GM19351 (cell line): Measurements from ENCODE around the gene SMAD6.

Experiments
- ATAC-seq: cut with Tn5 transposase; IDR thresholded peaks from one replicate; pipeline ENCODE4 v1.9.1; 2021; ENCODE audit warnings: mild to moderate bottlenecking, moderate library complexity; ENCODE audit not compliant: unreplicated experiment

SMAD6 gene

DNA sequence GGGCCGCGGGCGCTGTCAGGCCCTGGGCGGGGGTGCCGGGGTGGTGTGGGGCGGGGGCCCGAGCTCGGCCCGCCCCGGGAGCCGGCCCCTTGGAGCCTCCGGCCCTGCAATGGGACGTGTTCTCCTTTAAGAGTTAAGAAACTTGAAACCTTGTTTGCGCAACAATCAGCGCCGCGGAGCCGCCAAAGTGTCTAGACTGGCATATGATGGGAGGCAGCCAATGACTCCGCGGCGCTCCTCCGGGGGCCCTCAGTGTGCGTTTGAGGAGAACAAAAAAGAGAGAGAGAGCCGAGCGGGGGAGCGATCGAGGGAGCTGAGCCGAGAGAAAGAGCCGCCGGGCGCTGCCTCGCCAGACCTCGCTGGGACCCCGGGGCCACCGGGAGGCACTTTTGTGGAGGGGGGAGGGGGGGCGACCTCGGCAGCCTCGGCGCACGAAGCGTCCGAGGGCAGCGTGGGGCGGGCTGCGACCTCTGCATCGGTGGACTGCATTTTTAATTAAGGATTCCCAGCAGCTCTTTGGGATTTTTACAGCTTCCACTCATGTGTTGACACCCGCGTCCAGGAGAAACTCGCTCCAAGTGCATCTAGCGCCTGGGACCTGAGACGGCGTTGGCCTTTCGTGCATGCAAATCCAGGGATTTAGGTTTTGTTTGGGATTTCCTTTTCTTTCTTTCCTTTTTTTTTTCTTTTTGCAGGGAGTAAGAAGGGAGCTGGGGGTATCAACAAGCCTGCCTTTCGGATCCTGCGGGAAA is at the start of gene SMAD6:
SMAD6 (plus strand) TSS at position 202 of the 752 bp plus-strand sequence. CDS start 1,023 bp downstream, outside the sequence.
- ATAC-seq = peak; percentile 27

DNA sequence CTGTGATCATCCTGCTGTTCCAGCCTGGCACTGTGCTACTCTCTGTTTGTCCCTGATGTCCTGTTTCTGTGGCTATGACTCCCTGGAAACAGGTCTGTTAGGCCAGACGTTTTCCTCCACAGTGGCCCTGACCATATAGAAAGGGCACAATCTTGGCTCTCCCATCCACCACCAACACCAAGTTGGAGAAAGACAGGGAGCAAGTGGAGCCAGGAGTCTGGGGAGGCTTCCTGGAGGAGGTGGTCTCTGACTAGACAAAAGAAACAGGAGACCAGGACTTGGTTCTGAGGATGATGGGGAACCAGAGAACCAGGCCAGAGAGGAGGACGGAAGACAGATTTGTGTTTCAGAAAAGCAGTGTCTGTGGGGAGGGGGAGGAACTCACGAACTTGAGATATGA is 49.2 kb upstream of the SMAD6 start:
- no peak for ATAC-seq

DNA sequence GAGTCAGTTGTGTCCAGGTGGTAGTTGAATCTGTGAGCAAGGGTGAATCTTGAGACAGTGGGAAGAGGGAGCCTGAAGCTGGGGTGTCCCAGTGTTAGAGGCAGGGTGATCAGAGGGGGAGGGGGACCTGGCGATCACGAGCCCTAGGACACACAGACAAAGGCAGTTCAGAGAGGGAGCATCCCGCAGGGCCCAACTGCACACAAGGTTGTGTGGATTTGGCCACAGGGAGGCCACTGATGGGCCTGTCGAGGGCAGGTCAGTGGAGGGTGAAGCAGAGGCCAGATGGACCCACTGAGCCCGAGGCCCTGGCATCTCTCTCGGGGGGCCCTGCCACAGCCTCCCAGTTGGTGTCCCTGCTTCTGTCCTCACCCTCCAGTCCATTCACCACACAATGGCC is 48.6 kb upstream of the SMAD6 start:
- ATAC-seq = no peak

DNA sequence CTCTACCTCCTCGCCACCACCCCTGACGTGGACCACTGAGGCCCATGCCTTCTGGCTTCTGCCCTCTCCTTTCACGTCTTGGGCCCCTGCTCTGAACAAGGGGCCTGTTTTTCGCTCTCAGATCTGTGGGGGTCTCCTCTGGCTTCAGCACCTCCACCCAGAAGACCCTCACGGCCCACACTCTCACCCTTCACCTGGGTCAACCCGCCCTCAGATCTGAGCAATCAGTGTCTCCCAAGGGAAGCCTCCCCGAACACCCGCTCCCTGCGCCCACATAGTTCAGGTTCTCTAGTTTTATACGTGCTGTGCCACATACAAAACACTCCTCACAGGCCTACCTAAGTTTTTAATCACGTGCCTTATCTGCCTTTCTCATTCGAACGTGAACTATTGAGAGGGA is 48.2 kb upstream of the SMAD6 start:
- ATAC-seq = no peak

DNA sequence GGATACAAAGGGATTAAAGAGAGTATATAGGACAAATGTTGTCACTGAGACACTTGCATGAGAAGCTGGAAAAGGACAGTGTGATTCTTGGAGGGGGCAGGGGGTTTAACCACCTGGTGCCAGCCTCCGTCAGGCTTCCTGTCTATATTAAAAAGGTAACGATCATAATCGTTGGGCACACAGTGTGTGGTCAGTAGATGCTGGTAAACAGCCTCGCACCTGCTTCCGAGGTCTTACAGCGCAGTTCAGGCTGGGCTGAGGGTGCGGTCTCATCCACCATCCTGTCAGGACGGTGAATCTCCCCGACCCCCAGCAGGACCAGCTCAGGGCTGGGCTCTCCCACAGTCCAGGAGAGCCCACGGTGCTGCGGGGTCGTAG is 47.7 kb upstream of the SMAD6 start:
- ATAC-seq = no peak

DNA sequence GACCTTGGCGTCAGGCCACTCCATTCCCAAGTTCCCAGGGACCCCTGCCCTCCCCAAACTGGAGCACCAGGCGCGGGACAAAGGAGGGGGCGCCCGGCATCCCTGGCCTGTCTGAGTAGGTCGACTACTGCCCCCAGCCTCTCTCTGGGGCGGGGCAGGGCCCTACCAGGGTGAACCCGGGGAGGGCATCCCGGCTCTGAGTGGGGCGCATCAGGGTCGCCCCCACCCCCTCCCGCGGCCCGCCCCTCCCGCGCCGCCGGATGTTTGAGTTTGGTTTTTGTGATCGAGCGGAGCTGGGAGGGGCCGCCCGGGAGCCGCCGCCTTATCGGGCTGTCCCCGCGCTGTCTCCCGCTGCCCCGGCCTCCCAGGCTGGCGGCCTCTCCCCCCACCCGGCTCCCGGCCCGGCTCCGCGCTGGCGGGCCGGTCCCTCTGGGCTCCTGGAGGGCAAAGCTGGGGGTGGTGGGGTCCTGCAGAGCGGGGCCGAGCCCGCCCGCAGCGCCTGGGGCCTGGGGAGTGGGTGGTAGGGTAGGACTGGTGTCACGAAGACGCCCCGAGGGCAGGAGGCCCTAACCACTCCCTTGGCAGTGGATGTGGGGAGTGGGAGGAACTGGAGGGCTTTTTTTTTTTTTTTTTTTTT is 47.2 kb upstream of the SMAD6 start:
- no peak for ATAC-seq

DNA sequence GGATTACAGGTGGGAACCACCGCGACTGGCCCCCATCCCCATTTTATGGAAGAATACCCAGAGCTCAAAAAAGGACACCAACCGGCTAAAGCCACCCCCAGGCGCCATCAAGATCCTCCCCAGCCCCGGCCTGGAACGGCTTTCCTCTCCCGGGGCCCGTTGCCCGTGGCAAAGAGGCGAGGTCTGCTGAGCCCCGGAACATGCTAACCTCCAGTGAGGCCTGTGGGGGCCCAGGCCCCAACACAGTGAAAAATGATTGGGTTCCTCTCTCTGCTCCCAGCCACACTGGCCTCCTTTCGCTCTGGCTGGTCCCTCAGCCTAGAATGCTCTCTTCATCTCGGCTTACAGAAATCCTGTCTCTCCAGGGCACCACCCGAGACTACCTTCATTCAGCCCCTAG is 46.5 kb upstream of the SMAD6 start:
- no peak for ATAC-seq

DNA sequence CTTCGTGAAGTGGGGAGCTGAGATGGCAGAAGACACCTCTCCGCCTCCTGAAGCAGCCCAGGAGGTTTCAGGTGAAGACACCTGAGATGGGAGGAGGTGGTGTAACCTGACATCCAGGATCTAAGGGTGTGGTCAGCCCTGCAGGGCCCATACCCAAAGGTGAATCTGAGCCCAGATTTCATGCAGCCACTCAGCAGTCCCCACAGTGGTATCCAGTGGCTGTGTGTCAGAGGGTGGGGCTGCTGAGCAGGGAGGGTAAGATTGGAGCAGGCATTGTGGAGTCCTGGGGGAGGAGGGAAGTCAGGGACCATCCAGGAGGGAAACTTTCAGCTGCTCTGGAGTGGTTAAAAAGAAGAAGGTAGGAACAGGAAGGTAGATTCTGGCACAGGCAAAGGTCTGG is 46.0 kb upstream of the SMAD6 start:
- no peak for ATAC-seq

DNA sequence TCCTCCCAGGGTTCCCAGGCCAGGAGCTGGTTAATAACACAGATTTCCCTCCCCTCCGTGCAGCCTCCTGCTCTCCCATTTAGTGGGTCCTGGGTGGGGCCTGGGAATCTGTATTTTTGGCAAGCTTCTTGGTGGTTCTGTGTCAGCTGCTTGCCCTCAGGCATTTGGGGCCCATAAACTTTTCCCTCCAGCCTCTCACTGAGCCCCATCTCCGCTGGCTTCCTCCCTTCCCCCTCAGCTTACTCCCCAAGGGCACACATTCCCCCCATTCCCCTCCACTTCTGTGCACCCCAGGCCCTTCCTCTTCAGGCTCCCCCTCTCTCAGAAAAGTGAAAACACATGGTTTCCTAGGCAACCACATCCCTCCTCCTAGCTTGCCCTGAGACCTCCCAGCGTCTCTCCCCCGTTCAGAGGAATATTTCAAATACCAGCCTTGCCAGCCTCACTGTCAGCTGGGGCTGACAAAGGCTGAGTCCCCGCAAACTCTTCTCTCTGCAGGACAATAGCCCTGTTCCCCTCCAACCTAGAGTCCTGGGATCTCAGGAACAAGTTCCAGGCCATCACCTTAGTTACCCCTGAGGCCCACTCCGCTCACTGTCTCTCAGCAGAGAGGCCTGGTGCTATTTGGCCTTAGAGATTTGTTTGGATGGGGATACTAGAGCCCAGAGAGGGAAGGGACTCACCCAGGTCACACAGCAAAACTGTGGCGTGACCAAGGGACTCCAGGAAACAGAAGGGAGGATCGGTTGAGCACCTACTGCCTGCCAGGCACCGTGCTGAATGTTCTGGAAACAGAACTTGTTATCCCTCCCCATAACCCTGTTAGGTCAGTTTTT is 44.6 kb upstream of the SMAD6 start:
- ATAC-seq = no peak

DNA sequence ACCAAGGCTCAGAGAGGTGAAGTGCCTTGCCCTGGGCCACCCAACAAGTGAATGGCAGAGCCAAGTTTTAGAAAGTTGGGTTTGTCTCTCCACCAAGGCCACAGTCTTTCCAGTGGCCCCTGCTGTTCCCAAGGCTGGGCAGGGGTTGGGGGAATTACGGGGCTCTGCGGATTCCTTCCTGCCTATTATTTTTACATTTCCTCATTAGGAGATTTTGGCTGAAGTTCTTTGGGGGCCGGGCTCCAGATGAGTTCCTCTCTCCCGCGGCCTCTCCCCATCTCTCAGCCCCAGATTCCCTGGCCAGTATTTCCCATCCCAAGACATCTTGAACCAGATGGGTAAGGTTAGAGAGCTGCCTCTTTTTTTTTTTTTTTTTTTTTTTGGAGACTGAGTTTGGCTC is 44.0 kb upstream of the SMAD6 start:
- ATAC-seq = no peak

DNA sequence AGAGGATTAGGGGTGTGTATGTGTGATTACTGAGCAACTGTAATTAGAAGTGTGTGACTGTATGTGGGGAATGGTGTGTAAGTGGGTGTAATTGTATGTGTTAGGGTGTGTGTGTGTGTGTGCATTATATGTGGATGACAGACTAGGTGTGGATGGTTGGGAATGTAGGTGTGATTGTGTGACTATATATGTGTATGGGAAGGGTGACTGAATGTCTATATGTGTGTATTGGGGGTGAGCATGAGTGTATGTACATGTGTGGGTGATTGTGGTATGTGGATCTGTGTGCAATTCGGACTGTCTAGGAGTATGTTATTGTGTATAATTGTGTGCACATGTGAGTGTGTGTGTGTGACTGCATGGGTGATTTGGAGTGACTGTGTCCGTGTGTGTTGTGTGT is 43.2 kb upstream of the SMAD6 start:
- no peak for ATAC-seq

DNA sequence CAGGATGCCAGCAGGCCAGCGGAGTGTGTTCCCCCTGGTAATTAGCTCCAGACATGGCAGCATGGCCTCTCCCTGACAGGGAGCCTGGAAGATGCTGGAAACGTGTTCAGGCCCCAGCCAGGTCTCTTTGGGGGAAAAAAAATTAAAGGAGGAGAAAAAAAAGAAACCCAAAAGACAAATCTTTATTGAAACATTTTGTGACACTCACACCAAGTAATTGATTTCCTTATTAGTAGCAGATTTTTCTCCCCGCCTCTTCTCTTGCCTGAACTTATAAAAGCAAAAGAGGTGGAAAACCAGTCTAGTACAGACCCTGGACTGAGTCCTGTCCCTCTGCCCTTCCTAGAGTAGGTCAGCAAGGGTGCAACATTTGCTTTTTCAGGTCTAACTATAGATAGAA is 42.7 kb upstream of the SMAD6 start:
- ATAC-seq = no peak

DNA sequence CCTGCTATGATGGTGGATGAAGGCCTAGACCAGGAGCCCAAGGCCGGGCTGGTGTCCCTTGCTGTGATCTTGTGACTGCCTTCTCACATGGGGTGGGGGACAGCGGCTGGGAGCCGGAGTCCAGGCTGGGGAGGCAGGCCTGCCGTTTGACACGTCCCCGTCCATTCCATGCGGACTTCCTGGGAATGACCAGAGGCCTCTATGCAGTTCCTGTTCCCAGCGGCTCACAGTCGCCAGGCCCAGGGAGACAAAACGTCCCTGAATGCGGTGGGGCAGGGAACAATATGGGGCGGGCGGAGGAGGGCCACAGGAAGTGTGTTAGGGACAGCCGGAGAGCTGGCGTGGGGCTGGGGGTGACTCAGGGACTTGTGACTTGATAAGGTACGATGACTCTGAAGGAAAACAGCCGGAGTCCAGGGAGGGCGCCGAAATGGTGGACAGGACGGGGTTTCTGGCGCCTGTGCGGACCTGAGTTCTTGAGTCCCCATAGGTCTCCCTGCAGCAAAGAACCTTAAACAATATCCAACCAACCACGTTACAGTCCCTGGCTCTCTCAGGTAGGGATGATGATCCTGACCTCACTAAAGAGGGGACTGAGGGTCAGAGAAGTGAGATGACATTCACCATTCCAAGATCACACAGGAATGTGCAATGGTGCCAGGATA is 40.5 kb upstream of the SMAD6 start:
- no peak for ATAC-seq

DNA sequence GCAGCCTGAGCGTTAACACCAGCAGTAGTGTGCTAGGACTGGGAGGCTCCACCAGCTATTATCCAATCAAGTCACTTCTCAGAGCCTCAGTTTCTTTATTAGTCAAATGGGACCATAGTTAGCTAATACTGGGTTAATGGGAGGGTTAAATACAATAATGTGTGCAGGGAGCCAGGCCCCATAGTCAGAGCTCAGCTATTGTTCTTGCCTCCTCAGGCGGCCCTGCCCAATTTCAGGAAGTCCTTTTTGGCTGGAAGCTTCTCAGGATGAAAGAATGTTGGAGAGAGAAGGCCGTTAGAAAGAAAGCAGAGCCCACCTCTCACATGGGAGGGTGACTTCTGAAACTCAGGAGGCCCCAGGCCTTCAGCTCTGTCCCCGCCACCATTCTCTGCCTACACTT is 39.5 kb upstream of the SMAD6 start:
- no peak for ATAC-seq

DNA sequence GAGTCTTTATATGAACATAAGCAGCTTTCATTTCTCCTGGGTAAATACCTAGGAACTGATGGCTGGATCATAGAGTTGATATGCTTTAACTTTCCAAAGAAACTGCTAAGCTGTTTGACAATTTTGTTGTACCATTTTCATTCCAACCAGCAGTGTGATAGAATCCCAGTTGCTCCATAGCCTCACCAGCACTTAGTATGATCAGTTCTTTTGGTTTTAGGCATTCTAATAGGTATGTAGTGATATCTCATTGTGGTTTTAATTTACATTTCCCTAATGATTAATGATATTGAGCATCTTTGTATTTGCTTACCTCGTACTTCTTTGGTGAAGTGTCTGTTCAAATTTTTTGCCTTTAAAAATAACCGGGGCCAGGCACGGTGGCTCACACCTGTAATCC is 38.4 kb upstream of the SMAD6 start:
- no peak for ATAC-seq

DNA sequence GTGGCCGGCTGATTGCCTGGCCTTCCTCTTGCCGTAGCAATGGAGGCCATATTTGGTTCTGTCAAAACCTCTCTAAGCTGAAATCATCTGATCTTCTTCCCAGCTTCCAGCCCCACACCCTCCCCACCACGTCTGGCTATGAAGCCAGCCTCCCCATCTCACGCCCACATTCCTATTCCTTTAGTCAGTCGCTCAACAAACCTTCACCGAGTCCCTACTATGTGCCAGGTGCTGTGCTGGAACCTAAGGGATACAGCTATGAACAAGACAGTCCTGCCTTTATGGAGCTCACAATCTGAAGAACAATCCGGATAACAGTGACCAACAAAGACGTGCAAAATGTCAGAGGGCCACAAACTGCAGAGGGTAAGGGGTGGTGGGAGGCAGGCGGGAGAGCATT is 31.9 kb upstream of the SMAD6 start:
- ATAC-seq = no peak

DNA sequence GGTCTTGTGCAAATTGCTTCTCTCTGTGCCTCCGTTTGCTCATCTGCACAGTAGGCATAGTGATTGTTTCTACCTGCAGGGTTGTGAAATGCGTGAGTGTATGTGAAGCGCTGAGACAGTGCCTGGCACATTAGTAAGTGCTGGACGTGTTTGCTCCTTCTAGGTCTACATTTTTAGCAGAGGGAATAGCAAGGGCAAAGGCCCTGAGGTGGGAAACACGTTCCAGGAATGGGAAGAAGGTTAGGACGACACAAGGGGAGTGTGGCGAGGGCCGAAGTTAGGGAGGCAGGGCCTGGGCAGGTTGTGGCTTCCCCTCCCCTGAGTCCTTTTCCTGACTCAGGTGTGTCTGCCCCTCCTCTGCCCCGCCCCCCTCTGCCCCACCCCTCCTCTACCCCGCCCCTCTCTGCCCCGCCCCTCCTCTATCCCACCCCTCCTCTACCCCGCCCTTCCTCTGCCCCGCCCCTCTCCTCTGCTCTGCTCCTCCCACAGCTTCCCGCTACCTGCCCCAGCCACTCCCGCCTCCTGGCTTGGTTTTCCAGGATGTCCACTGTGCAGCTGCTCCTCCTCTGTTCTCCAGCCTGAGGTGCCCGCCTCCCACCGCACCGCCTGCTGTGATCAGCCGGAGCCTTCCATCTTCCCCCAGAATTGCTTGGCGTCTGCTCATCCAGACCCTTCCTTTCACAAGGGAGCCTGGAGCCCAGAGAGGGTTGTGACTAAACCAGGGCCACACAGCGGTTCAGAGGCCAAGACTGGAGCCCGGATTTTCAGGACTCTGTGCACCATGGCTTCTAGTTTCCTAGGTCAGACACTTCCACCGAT is 31.1 kb upstream of the SMAD6 start:
- no peak for ATAC-seq

DNA sequence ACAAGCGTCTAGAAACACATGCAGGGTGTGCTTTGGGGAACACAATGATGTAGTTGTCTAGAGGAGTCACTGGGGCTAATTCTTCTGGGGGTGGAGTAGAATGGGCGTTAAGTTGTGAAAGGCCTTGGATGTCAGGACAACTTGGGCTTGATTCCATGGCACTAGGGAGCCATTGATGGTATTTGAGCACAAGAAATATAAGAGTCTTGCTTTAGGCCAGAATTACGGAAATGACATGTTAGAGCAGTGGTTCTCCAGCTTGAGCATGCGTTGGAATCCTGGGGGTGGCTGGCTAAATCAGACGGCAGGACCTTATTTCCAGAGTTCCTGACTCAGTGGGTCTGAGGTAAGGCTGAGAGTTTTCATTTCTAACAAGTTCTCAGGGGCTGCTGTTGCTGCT is 29.2 kb upstream of the SMAD6 start:
- no peak for ATAC-seq

DNA sequence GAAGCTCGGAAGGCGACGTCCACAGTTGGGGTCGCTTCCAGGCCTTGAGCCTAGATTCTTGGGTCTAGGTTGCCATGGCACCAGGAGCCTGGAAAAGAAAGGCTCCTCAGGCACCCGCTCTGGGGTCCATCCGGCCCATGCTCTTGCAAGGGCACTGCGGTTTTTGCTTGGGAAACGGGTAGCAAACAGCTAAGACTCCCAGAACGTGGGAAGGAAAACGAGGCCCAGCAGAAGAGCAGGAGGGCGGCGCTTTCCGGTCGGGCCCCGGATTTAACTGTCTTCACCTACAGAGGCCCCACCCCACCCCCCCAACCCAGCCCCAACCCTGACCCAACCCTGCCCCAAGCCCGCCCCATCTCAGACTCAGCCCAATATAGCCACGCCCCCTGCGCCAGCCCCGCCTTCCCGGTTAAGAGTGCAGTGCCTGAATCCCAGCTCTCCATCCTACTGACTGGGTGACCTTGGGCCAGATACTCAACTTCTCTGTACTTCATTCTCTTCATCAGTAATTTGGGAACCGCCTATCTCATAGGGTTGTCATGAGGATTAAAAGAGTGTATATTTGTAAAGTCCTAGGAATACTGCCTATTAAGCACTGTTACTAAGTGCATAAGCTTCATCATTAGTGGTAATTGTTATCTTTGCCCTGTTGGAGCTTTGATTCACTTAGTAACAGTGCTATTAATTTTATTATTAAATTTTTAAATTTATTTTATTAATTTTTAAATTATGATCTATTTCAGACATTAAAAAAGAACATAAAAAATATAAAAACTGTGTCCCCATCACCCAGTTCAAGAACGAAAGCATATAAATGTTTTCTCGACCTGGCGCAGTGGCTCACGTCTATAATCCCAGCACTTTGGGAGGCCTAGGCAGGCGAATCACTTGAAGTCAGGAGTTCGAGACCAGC is 28.4 kb upstream of the SMAD6 start:
- no peak for ATAC-seq

DNA sequence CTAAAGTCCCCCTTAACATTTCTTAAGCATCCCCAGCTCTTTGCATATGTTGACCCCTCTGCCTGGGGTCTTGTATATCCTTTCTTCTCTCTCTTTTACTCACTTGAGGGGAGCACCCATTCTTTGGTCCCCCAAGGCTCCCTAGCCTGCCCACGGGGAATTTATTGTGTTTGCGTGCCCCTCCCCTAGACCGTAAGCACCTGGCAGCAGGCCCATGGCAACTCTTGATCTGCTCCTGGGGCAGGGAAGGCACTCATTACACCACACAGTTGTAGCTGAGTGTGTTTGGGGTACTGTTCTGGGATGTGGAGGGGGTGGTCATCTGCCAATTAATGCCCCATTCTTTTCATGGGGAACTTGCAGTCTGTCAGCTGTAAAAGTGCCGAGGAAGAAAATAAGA is 27.3 kb upstream of the SMAD6 start:
- ATAC-seq = no peak
